WTC11 (cell line): ENCODE results near the gene OR2AT4. TPM values are rescaled to one million over a fixed set of nuclear protein-coding genes. Genes with fewer than 3 reads are reported as not detected.

ENCODE experiments used
- ATAC-seq: fragments of 200-7000 bp; cut with Tn5 transposase; 2 replicates; pipeline ENCODE4 v1.10.0; 2021; ENCODE audit warnings: mild to moderate bottlenecking, moderate library complexity
- CTCF ChIA-PET: fragments of 300-600 bp; sonication (Branson Sonifier 250); formaldehyde crosslinking; loops from one replicate; lab custom pipeline; 2021; ENCODE audit warnings: antibody characterized with exemption; lab: Charles Lee
- POLR2A ChIA-PET: fragments of 350-600 bp; sonication (Branson Sonifier 250); formaldehyde crosslinking; loops from one replicate; lab custom pipeline; 2021; ENCODE audit warnings: antibody characterized with exemption; lab: Charles Lee
- DNase-seq: peaks from one replicate; pipeline ENCODE4 v3.0.0; 2021; ENCODE audit warnings: low spot score
- H3K27ac Mint-ChIP-seq: 2 replicates; pipeline ENCODE4 v1.8.0; 2021; ENCODE audit warnings: mixed read lengths
- H3K27me3 Mint-ChIP-seq: 2 replicates; pipeline ENCODE4 v1.8.0; 2021; ENCODE audit warnings: low read depth, mild to moderate bottlenecking, moderate library complexity, mixed read lengths
- H3K36me3 Mint-ChIP-seq: 2 replicates; pipeline ENCODE4 v1.8.0; 2021; ENCODE audit warnings: mixed read lengths
- H3K4me1 Mint-ChIP-seq: 2 replicates; pipeline ENCODE4 v1.8.0; 2022; ENCODE audit warnings: mixed read lengths
- H3K4me3 Mint-ChIP-seq: 2 replicates; pipeline ENCODE4 v1.8.0; 2021; ENCODE audit warnings: mild to moderate bottlenecking, moderate library complexity, mixed read lengths
- H3K9me3 Mint-ChIP-seq: 2 replicates; pipeline ENCODE4 v1.8.0; 2021; ENCODE audit warnings: mixed read lengths
- CTCF ChIP-seq: fragments of 200-600 bp; IDR thresholded peaks from 2 replicates; pipeline ENCODE4 v1.8.0; 2022; ENCODE audit warnings: antibody characterized with exemption
- E2F5 ChIP-seq: sonication (generic); formaldehyde crosslinking; IDR thresholded peaks from 2 replicates; pipeline ENCODE4 v1.8.1; 2022; ENCODE audit warnings: mild to moderate bottlenecking, moderate library complexity, missing genetic modification reagents
- NR3C1 ChIP-seq: sonication (generic); formaldehyde crosslinking; conservative IDR thresholded peaks from 2 replicates; pipeline ENCODE4 v1.8.1; 2023; ENCODE audit warnings: low read depth, mild to moderate bottlenecking, missing genetic modification reagents
- PRDM15 ChIP-seq: sonication (generic); formaldehyde crosslinking; IDR thresholded peaks from 2 replicates; pipeline ENCODE4 v1.8.0; 2022; ENCODE audit warnings: missing genetic modification reagents
- PREB ChIP-seq: sonication (generic); formaldehyde crosslinking; IDR thresholded peaks from 2 replicates; pipeline ENCODE4 v1.8.1; 2022; ENCODE audit warnings: mild to moderate bottlenecking, missing genetic modification reagents, moderate library complexity, borderline replicate concordance
- SP1 ChIP-seq: sonication (generic); formaldehyde crosslinking; conservative IDR thresholded peaks from 2 replicates; pipeline ENCODE4 v1.8.1; 2022; ENCODE audit warnings: missing genetic modification reagents
- USF2 ChIP-seq: sonication (generic); formaldehyde crosslinking; IDR thresholded peaks from 2 replicates; pipeline ENCODE4 v1.8.1; 2023; ENCODE audit warnings: mild to moderate bottlenecking, missing genetic modification reagents, moderate library complexity
- ZNF396 ChIP-seq: fragments of 250-450 bp; sonication (Bioruptor Pico); IDR thresholded peaks from 2 replicates; pipeline ENCODE4 v1.8.0; 2021; ENCODE audit warnings: mild to moderate bottlenecking, moderate library complexity, borderline replicate concordance
- total RNA-seq: library from RNA; stranded (reverse); gene quantifications from 3 replicates; pipeline ENCODE4 v1.2.3, GENCODE V29; 2021
- TF ChIP-seq, protein P1 (sequence below): sonication (generic); formaldehyde crosslinking; conservative IDR thresholded peaks from 2 replicates; pipeline ENCODE4 v1.8.1; 2023; ENCODE audit warnings: mild to moderate bottlenecking, low read depth, missing genetic modification reagents, moderate library complexity
- TF ChIP-seq, protein P2 (sequence below): sonication (generic); formaldehyde crosslinking; IDR thresholded peaks from 2 replicates; pipeline ENCODE4 v1.8.0; 2022; ENCODE audit warnings: mild to moderate bottlenecking, missing genetic modification reagents
- TF ChIP-seq, protein P3 (sequence below): fragments of 250-450 bp; sonication (Bioruptor Pico); IDR thresholded peaks from 2 replicates; pipeline ENCODE4 v1.9.0; 2021; ENCODE audit warnings: moderate library complexity, mild to moderate bottlenecking, inconsistent platforms, borderline replicate concordance
- TF ChIP-seq, protein P4 (sequence below): sonication (generic); formaldehyde crosslinking; IDR thresholded peaks from 2 replicates; pipeline ENCODE4 v1.8.0; 2023; ENCODE audit warnings: mild to moderate bottlenecking, missing genetic modification reagents

The OR2AT4 gene
- total RNA-seq, 1 experiment from 2014 or later, result not detected

DNA sequence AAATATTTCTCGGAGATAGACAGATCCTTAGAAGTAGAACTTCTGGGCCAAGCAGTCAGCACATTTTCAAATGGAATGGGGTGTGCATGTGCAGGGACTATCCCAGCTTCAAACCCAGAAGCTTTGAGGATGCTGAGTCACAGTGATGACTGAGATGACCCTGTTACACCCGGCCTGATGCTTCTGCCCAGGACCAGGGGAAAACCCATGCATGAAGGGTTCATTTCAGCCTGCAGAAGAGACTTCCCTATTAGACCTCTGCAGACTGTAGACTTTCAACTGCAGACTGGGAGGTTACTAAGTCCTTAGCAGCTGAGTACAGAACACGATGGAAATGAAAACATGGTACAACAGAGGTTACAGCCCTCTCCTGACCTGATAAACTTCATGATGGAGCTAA lies 3.6 kb upstream of the OR2AT4 start:
- ChIA-PET CTCF (interaction anchor here (2.0 kb wide), 1 partner anchor 105 kb away, joined by 8 read pairs; no protein-coding TSS in a partner anchor), POLR2A (no interaction called here)
- peaks cover 6% of the 10 kb centered on the region; the same call in 1 of the 2 replicates for H3K36me3 Mint-ChIP-seq
- DNase-seq (no peak), ATAC-seq (no peak)
- no peak for TF ChIP-seq CTCF
- TF ChIP-seq, protein P1, sequence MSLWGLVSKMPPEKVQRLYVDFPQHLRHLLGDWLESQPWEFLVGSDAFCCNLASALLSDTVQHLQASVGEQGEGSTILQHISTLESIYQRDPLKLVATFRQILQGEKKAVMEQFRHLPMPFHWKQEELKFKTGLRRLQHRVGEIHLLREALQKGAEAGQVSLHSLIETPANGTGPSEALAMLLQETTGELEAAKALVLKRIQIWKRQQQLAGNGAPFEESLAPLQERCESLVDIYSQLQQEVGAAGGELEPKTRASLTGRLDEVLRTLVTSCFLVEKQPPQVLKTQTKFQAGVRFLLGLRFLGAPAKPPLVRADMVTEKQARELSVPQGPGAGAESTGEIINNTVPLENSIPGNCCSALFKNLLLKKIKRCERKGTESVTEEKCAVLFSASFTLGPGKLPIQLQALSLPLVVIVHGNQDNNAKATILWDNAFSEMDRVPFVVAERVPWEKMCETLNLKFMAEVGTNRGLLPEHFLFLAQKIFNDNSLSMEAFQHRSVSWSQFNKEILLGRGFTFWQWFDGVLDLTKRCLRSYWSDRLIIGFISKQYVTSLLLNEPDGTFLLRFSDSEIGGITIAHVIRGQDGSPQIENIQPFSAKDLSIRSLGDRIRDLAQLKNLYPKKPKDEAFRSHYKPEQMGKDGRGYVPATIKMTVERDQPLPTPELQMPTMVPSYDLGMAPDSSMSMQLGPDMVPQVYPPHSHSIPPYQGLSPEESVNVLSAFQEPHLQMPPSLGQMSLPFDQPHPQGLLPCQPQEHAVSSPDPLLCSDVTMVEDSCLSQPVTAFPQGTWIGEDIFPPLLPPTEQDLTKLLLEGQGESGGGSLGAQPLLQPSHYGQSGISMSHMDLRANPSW (CRISPR knock-in tag), result no peak
- TF ChIP-seq E2F5 (CRISPR knock-in tag), result no peak
- TF ChIP-seq, protein P2, sequence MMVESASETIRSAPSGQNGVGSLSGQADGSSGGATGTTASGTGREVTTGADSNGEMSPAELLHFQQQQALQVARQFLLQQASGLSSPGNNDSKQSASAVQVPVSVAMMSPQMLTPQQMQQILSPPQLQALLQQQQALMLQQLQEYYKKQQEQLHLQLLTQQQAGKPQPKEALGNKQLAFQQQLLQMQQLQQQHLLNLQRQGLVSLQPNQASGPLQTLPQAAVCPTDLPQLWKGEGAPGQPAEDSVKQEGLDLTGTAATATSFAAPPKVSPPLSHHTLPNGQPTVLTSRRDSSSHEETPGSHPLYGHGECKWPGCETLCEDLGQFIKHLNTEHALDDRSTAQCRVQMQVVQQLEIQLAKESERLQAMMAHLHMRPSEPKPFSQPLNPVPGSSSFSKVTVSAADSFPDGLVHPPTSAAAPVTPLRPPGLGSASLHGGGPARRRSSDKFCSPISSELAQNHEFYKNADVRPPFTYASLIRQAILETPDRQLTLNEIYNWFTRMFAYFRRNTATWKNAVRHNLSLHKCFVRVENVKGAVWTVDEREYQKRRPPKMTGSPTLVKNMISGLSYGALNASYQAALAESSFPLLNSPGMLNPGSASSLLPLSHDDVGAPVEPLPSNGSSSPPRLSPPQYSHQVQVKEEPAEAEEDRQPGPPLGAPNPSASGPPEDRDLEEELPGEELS (CRISPR knock-in tag), result no peak
- TF ChIP-seq NR3C1 (CRISPR knock-in tag), result no peak
- TF ChIP-seq SP1 (CRISPR knock-in tag), result no peak
- TF ChIP-seq PRDM15, result no peak
- peaks cover 9% of the 10 kb centered on the region for H3K4me1 Mint-ChIP-seq
- no peak overlapping the region for H3K27ac Mint-ChIP-seq
- H3K27me3 Mint-ChIP-seq, result peaks cover 8% of the 10 kb centered on the region; the same call in 1 of the 2 replicates
- peaks cover 6% of the 10 kb centered on the region for H3K9me3 Mint-ChIP-seq
- no peak overlapping the region for H3K4me3 Mint-ChIP-seq

GRCh38 chr11:75099635-75100034 lies 3.0 kb upstream of the OR2AT4 start:
- CTCF ChIA-PET, result interaction anchor here (0.8 to 2.2 kb wide), 2 partner anchors 41 to 105 kb away, joined by 3 to 4 read pairs; no protein-coding TSS in a partner anchor
- peaks cover 8% of the 10 kb centered on the region; the same call in 1 of the 2 replicates for H3K27me3 Mint-ChIP-seq
- no peak for TF ChIP-seq PREB (CRISPR knock-in tag)
- no peak for TF ChIP-seq ZNF396 (CRISPR knock-in tag)
- no peak for TF ChIP-seq USF2 (CRISPR knock-in tag)
- TF ChIP-seq, protein P3, sequence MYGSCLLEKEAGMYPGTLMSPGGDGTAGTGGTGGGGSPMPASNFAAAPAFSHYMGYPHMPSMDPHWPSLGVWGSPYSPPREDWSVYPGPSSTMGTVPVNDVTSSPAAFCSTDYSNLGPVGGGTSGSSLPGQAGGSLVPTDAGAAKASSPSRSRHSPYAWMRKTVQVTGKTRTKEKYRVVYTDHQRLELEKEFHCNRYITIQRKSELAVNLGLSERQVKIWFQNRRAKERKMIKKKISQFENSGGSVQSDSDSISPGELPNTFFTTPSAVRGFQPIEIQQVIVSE (CRISPR knock-in tag), result no peak
- TF ChIP-seq, protein P4, sequence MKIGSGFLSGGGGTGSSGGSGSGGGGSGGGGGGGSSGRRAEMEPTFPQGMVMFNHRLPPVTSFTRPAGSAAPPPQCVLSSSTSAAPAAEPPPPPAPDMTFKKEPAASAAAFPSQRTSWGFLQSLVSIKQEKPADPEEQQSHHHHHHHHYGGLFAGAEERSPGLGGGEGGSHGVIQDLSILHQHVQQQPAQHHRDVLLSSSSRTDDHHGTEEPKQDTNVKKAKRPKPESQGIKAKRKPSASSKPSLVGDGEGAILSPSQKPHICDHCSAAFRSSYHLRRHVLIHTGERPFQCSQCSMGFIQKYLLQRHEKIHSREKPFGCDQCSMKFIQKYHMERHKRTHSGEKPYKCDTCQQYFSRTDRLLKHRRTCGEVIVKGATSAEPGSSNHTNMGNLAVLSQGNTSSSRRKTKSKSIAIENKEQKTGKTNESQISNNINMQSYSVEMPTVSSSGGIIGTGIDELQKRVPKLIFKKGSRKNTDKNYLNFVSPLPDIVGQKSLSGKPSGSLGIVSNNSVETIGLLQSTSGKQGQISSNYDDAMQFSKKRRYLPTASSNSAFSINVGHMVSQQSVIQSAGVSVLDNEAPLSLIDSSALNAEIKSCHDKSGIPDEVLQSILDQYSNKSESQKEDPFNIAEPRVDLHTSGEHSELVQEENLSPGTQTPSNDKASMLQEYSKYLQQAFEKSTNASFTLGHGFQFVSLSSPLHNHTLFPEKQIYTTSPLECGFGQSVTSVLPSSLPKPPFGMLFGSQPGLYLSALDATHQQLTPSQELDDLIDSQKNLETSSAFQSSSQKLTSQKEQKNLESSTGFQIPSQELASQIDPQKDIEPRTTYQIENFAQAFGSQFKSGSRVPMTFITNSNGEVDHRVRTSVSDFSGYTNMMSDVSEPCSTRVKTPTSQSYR (CRISPR knock-in tag), result no peak

More at GRCh38 chr11:75099635-75100034, 3.0 kb upstream of the OR2AT4 start:
- no peak overlapping the region for H3K27ac Mint-ChIP-seq
- H3K36me3 Mint-ChIP-seq, result peaks cover 6% of the 10 kb centered on the region; the same call in 1 of the 2 replicates
- POLR2A ChIA-PET, result no interaction called here
- no peak overlapping the region for H3K4me3 Mint-ChIP-seq
- DNase-seq (no peak), ATAC-seq (no peak)
- peaks cover 6% of the 10 kb centered on the region for H3K9me3 Mint-ChIP-seq
- H3K4me1 Mint-ChIP-seq, result peaks cover 9% of the 10 kb centered on the region
